ENCODE measurements around the gene APBA3.

Gene APBA3

DNA sequence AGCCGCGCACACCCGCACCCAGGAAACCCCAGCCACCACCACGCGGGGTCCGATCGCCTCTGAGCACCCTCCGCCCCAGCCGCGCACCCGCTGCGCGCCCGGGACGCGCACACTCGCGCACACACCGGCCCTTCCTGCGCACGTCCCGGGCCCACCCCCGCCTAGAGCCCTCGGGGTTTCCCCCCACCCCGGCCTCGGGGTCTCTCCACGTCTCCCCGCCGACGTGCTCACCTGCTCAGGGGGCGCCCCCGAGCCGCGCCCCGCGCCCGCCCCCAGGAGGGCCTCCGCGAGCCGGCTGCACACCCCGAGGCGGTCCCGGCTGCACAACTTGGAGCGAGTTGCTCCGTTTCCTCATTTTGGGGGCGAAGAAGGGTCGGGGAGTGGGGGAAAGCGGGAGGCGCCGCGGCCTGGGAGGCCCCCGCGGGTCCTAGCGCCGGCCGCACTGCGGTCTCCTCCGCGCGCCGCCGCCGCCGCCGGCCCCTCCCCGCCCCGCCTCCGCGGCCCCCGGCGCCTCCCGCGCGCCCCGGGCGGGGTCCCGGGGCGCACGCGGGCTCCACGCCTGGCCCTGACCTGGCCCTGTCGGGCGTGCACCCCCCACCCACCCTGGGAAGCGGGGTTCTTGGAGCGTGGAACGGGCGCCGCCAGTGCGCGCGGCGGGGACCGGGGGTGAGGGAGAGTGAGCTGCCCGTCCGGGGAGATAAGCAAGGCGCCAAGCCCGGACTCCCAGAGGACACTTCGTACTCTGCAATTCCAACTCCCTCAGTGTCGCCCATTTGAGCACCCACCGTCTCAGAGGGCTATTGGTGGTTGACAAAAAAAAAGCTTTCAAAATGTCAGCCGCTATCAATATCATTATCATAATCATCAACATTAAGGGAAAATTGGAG lies 24.7 kb upstream of the APBA3 start, which contains the start of gene MATK:
Gene MATK (minus strand): TSS at position 444 of the 887 bp plus-strand sequence. CDS start 1,246 bp downstream, outside the sequence.
- peak in 1 of 2 experiments; percentile 25 for DNase-seq

DNA sequence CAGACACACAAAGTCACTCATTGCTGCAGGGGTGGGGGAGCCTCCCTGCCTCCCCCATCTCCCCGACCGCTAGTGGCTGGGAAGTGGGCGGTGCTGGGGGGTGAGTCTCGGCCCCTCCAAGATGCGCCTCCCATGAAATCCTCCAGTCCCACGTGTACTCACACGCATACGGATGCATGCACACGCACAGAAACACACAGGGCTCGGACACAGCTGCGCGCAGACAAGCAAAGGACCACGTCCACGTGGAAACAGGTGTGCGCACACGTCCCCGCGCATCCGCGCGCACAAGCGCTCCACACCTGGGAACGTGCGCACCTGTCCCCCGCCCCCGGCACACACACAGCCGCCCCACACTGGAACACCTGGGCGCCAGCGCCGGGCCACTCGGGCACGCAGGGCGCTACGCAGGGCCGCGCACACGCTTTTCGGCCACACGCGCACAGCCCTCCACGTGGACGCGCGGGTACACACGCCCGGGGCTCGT lies 24.0 kb upstream of the APBA3 start:
- DNase-seq, result peak; percentile 39 to 54

DNA sequence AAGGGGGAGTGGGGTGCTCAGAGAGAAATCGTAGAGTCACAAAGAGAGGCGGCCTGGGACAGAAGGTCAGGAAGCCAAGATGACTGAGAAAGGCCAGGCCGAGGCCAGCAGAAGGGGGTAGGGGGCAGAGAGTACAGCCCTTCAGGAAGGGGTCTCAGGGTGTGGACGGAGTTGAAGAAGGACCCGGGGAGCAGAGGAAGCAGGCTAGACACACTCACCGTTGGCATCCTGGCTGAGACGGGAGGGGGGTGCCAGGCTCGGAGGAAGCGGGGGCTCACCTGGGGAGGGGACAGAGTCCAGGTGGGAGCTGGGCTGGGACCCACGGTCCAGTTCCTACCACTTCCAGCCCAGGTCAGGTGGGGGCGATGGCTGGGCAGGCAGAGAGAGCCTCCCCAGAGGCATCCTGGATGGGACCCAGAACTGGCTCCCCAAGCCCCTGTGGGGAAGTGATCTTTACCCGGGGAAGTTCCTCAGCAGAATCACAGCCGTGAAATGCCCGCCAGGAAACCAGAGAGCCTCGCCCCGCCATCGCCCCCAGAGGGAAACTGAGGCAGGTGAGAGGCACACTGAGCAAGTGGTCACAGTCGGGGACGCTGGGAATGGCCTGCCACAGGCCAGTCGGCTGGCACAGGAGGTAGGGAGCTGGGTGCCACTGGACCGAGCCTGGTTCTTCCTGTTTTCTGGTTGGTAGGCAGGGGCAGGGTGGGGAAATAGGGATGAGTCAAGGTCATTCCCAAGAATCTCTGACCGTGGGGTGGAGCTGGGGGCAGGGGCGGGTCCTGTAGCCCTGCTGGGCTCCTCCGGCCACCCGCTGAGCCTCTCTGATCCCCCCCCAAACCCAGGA lies 23.3 kb upstream of the APBA3 start:
- no peak for DNase-seq

DNA sequence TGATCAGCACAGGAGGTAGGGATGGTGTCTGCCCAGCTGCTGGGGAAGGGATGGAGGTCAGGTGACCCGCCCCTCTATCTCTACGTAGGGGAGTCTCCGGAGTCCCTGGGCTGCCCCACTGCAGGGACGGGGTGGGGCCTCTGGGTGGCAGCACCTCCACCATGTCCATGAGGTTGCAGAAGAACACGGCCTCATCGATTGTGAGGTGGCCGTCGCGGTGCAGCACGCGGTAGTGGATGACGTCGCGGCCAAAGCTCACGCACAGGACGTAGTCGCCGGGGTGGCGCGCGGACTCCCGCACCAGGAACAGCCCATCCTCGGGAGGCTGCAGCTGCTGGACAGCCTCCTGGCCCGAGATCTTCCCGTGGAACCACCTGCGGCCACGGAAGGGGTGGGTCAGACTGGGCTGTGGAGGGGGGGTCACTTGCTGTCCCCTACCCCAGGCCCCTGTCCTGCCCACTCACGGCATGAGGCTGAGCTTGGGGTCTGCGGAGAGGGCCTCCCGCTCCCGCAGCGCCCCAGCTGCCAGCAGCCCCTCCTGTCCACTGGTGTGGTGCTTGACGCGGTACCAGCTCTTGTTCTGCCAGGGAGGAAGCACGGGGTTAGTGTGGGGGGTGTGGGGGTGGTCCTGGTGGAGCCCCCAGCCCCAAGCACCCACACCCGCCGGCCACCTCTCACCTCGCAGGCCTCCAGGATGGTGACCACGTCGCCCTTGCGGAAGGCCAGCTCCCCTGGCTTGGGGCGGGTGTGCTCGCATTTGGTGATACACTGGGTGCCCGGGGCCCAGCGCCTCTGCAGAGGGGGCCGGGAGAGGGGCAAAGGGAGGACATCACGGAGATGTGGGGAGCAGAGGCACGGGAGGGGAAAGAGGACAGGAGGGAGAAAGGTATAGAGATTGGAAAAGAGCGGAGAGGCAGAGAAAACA lies 22.4 kb upstream of the APBA3 start:
- DNase-seq, result peak; percentile 26 to 38

DNA sequence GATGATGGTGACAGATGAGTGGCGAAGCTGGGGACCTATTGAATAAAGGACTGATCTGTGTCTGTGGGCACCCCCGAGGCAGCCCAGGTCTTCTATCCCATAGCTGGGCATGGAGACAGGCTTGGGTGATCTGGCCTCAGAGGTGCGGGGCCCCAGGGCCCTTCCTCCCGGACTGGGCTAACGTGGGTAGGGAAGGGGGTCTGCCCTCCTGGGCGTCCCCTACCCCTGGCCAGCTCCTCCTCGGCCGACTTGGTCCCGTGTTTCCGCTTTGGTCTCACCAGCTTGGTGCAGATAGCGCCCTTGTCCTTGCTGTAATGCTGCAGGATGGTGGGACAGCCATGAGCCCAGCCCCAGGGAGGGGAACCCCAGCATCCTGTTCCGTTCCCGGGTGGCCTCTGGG lies 21.4 kb upstream of the APBA3 start:
- no peak for DNase-seq

DNA sequence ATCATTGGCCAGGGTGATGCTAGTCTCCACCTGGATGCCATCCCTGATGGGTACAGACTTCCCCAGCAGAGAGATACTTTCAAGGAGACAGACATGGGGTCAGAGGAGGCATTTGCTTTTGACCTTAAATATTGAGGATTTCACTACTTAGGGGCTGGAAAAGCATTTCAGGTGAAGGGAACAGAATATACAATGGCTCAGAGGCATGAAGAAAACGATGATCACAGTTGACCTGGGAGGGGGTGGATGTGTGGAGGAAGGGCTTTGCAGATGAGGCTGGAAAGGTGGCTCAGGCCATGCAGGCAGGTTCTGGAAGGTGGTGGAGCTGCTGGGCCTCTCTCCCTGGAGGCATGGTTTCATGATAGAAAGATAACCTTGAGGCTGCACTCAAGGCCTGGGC lies 20.8 kb upstream of the APBA3 start:
- no peak for DNase-seq

DNA sequence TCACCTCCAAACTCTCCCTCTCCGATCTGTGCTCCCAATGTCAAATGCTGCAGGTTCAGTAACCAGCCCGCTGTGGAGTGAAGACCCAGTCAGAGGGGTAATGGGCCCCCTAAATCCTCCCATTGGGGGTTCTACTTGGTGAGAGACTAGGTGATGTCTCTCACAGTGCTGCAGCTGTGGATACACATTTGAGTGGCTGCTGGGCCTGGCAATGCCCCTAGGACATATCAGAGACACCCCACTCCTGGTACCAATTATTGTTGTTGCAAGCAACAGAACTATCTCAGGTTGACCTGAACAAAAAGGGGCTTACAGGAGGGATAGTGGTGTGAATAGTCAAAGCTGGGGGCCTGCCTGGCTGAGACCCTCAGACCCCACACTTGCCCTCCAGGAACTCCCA lies 20.1 kb upstream of the APBA3 start:
- no peak for DNase-seq

DNA sequence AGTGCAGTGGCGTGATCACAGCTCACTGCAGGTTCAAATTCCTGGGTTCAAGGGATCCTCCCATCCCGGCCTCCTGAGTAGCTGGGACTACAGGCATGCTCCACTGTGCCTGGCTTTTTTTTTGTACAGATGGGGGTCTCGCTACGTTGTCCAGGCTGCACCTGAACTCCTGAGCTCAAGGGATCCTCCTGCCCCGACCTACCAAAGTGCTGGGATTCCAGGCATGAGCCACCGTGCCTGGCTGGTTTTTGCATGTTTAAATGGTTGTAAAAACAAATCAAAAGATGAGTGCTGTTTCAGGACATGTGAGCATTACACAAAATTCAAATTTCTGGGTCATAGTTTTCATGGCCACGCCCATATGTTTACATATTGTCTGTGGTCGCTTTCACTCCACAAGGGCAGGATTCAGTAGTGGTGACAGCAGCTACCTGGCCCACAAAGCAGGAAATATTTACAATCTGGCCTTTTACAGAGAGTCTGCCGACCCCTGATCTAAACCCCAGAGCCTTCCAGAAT lies 19.4 kb upstream of the APBA3 start:
- no peak for DNase-seq

DNA sequence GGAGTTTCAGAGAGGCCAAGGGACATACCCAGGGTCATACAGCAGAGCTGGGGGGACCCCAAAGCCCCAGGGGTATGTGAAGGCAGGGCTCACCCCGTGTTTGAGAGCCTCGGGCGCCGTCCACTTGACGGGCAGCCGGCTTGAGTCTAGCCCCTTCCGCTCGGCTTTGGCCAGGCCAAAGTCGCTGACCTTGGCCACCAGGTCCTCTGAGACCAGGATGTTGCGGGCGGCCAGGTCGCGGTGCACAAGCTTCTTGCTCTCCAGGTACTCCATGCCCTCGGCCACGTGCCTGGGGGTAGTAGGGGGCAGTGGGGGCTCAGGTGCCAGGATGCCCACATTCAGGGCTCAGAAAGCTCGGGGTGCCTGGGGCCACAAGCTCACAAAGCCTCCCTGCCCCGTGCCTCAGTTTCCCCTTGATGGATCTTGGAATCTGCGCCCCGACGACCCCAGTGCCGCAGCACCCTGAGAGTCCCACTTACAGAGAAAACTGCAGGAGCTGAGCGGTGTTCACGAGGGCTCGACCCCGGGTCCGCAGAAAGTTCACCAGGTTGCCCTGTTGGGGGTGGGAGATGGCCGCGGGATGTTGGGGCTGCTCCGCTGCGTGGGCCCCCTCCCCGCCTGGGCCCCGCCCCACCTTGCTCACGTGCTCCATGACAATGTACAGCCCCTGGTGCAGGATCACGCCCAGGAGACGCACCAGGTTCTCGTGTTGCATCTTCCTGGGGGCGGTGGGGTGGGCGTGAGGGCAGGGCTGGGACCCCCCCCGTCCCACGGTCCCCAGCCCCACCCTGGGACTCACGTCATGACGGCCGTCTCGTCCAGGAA lies 17.6 kb upstream of the APBA3 start:
- no peak for DNase-seq

DNA sequence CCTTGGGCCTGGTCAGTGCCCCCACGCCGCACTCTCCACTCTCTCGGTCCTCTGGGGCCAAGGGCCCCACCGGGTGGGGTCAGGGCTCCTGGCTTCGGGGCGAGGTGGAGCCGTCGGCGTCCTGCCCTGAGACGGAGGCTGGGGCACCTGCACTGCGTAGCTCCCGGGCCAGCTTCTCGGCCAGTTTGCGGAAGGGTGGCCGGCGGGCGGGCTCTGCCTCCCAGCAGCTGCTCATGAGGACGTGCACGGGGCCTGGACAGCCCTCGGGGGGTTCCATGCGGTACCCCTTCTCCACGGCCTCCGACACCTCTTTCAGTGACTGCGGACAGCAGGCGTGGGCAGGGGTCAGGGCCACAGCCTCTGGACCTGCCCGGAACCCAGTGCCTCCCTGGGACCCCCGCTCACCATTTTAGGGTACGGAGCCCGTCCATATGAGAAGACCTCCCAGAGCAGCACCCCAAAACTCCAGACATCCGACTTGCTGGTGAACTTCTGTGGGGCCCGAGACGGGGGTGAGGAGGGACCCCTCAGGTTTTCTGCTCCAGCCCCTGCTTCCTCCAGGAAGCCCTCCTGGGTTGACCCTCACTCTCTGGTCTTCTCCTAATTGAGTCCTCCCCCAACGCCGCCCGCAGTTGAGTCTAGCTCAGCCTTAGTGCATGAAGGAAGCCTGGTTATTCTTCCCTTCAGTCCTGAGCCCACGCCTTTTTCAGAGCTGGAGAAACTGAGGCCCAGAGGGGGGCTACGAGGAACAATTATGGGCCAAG lies 16.8 kb upstream of the APBA3 start:
- no peak for DNase-seq

DNA sequence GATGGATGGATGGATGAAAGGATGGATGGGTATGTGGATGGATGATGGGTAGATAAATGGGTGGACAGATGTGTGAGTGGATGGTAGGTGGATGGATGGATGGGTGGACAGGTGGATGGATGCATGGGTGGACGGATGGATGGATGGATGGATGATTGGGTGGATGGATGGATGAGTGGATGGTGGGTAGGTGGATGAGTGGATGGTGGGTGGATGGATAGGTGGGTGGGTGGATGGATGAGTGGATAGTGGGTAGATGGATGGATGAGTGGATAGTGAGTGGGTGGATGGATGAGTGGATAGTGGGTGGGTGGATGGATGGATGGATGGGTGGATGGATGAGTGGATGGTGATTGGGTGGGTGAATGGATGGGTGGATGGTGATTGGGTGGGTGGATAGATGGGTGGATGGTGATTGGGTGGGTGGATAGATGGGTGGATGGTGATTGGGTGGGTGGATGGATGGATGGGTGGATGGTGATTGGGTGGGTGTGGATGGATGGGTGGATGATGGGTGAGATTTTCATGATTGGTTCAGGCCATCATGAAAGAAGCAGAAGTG lies 15.1 kb upstream of the APBA3 start:
- no peak for DNase-seq

DNA sequence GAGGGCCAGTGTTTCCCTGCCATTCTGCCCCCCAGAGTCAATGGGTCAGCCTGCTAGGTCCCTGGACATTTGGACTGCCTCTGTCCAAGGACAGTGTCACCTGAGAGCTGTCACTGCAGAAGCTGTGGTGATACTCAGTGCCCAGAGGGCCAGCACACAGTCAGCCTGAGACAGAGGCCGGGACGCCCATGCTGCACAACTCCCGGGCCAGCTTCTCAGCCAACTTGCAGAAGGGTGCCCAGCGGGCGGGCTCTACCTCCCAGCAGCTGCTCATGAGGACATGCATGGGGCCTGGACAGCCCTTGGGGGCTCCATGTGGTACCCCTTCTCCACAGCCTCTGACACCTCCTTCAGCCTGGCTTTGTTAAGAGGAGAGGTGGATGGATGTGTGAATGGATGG lies 14.3 kb upstream of the APBA3 start:
- no peak for DNase-seq

DNA sequence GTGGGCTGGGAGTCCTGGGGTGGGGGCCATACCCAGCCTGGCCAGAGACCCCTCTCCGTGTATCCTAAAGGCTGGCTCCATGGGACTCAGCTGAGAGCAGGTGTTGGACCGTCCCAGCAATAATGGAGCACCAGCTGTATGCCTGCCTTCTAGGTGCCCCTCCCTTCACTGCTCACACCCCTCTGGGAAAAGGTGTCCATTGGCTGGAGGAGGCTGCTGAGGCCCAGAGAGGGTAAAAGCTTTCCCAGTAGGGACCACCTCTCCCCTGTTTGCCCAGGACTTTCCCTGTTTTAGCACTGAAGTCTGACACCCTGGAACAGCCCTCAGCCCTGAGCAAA lies 13.9 kb upstream of the APBA3 start:
- no peak for DNase-seq

DNA sequence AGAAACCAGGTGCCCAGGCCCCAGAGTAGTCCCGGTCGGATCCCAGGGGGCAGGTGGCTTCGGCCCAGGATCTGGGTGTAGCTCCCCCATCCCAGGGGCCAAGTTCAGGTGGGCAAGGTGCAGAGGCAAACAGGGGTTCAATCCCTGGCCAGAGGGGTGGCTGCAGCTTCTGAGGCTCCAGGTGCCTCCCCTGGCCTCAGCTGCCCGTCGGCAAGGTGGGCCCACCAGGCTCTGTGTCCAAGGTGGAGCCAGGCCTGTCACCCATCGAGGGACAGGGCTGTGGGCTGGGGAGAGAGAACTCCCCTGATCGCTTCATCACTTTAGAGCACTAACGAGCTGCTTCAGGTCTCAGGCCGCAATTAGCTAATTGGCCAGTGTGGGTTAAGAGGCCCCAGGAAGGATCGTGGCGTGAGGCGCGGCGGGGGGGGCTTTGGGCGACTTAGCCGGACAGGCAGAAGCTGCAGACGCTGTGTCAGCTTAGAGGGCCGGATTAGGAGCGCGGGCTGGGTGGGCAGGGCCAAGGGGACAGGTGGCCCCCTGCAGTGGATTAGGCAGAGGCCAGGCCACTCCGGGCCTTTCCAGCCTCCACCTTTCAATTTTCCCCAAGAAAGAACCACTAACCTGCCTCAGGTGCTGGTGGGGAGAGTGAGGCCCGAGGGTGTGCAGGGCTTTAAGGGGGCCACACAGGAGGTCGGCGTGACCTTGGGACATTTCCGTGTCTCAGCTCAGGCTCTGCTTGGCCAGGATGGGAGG lies 13.3 kb upstream of the APBA3 start:
- no peak for DNase-seq

DNA sequence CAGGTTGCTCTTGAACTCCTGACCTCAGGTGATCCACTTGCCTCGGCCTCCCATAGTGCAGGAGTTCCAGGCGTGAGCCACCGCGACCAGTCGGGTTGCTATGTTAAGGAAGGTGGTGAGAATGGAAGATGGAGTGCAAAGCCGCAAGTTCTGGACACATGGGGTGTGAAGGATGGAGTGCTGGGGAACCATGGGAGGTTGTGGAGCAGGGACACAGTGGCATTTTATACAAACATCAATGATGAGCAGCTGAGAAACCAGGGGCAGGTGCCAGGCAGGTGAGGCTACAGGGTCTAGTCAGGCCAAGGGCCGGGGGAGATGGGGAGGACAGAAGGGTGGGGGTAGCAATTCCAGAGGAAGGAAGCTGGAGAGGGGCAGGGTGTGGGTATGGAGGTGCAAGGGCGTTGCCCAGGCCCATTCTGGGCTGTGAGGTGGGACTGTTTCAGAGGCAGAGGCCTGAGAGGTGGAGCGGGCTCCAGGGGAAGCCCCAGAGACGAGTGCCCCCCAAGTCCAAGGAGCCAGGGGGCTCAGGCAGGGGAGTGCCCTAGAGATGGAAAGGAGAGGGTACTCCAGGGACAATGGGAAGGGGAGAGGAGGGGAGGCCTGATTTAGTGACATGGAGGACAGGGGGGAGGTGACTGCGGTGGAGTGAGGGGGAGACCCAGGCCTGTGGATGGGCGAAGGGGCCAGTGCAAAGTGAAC lies 12.5 kb upstream of the APBA3 start:
- no peak for DNase-seq

DNA sequence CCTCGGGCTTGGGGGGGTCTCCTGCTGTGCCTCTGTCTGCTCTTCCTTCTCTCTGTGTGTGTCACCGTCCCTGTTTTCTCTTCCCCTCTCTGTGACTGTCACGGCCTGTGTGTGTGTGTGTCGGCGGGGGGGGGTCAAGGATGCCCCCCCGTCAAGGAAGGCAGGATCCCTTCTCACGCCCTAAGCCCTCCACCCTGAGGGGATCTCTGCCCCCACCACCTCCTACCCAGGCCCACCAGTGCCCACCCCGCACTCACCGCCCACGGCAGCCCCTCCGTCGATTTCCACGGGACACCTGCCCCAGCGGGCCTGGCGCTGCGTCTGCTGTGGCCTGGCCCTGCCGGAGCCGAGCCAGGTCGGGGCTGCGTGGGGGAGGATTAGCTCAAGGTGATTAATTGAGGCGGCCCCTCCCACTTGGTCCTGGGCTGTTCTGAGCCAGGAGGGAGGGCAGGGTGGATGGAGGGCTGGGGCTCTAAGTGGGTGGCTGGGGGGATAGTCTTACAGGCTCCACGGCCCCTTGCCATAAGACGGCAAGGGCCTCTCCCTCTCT lies 10.5 kb upstream of the APBA3 start, which contains the start of gene RAX2:
Gene RAX2 (minus strand): TSS at position 323 of the 550 bp plus-strand sequence. CDS start 486 bp downstream, outside the sequence.
- no peak for DNase-seq

DNA sequence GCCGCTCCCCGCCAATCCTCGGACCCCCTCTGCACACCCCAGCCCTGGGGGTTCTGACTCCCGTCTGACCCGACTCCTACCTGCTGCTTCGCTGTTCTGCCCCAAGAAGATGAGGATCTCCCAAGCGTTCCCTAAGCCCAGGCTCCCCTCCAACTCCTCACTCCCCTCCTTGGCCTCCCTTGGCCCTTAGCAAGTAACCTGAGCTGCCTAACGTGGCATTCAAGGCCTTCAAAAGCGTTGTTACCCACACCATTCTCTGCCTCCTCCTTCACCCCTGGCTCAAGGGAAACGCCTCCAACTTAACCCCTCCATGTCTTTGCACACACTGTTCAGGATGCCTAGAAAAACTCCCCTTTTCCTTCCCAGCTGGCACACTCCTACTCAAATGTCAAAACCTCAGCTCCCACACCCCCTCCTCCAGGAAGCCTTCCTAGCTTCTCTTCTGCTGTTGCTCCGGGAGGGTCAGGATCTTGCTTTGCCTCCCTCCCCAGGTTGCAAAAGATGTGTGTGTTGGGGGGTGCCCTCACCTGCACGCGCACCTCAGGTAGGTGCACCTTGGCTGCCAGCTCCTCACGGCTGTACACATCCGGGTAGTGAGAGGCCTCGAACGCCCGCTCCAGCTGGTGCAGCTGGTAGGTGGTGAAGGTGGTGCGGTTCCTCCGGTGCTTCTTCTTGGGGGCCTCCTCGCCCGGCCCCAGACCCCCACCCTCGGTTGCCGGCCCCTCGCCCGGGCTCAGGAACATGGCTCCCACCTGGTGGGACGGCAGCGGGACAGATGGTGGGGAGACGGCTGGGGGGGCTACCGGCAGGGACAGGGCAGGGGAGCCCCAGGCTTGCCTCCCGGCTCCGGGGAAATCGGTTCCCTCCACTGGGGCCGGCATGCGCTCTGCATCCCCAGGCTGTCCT lies 9.8 kb upstream of the APBA3 start:
- DNase-seq, result no peak

Data from activated CD4-positive, alpha-beta T cell treated with anti-CD3 and anti-CD28 coated beads, Interleukin-2, amount 50 U/mL, for 4 hours (primary cell).